Posterior vena cava (tissue), 2 donors: ENCODE measurements around the gene CD44. TPM values are rescaled to one million over a fixed set of nuclear protein-coding genes. Genes with fewer than 3 reads are reported as not detected.
"Not testable (repeated sequence)": the region's sequence is repeated elsewhere in the genome, so short reads cannot be mapped to it uniquely, and the experiment has no call there.

Source experiments
- DNase-seq: peaks from one replicate; pipeline ENCODE4 v3.0.0-alpha.2; 2020; ENCODE audit warnings: low spot score
- intact Hi-C, 2 donors: fragments of 100-400 bp; cut with DNase I; formaldehyde crosslinking; loops; one replicate each; pipeline versions ENCODE4 v1.14.1 to v1.14.2; 2022 to 2023
- long read RNA-seq, 2 donors: library from polyadenylated mRNA; unstranded; transcript quantifications; one replicate each; pipeline ENCODE4 v2.0.0, GENCODE V29; 2020 to 2021
- total RNA-seq, 2 donors: library from RNA; stranded (reverse); fragmentation: NEBNext Ultra II Directional; extraction: Animal tissue kit (Norgen Biotek cat#: 25700); gene quantifications; one replicate each; pipeline ENCODE4 v1.2.1, GENCODE V29; 2021
- donor health status: DM: yes; HTN: yes; CAD: no.
- donor health status: DM: yes; HTN: yes; CAD: no.

Gene CD44
- 100 to 1,000 TPM; 219 to 562 TPM for total RNA-seq
- long read RNA-seq, donor 1, full-length matches to known transcripts, result 31 of 77 reads
- long read RNA-seq, donor 1, partial matches to known transcripts, result 5 of 77 reads
- long read RNA-seq, donor 1, other reads (novel, unspliced or antisense), result 41 of 77 reads
- long read RNA-seq, donor 2, full-length matches to known transcripts, result 525 of 723 reads
- long read RNA-seq, donor 2, partial matches to known transcripts, result 28 of 723 reads
- long read RNA-seq, donor 2, other reads (novel, unspliced or antisense), result 170 of 723 reads

- intact Hi-C loops, result loop anchor here in 1 of 2 donors (10.0 kb wide), 1 partner anchor 256 kb away; no protein-coding TSS in a partner anchor
- DNase-seq, result peak; percentile 94
These were observed at the start of gene CD44 for GRCh38 chr11:35138943-35139721. Gene CD44 (plus strand): TSS chr11:35139171. CDS start chr11:35139304, 133 bp downstream.

GRCh38 chr11:35089666-35090065, 49.3 kb upstream of the CD44 start:
- no peak for DNase-seq
- intact Hi-C loops, result no loop called here

GRCh38 chr11:35090125-35090524, 48.8 kb upstream of the CD44 start:
- DNase-seq, result no peak
- intact Hi-C loops, result no loop called here

- intact Hi-C loops, DNase-seq: not testable (repeated sequence)
These were observed 48.0 kb upstream of the CD44 start for GRCh38 chr11:35090991-35091390.

- intact Hi-C loops, result no loop called here
- DNase-seq, result no peak
These were observed 42.2 kb upstream of the CD44 start for GRCh38 chr11:35096723-35097122.

GRCh38 chr11:35097814-35098455, 41.0 kb upstream of the CD44 start:
- intact Hi-C loops, result no loop called here

GRCh38 chr11:35098855-35099254, 40.1 kb upstream of the CD44 start:
- intact Hi-C loops, result no loop called here
- no peak for DNase-seq

More at GRCh38 chr11:35097814-35098455, 41.0 kb upstream of the CD44 start:
- no peak for DNase-seq

GRCh38 chr11:35099278-35100012, 39.5 kb upstream of the CD44 start:
- no peak for DNase-seq
- intact Hi-C loops, result loop anchor here in 1 of 2 donors (2.0 kb wide), 1 partner anchor 31 kb away; no protein-coding TSS in a partner anchor

GRCh38 chr11:35100013-35100383, 39.0 kb upstream of the CD44 start:
- DNase-seq, result no peak
- intact Hi-C loops, result loop anchor here in 1 of 2 donors (2.0 kb wide), 1 partner anchor 31 kb away; no protein-coding TSS in a partner anchor

- intact Hi-C loops, result loop anchor here in 1 of 2 donors (2.0 kb wide), 1 partner anchor 32 kb away; no protein-coding TSS in a partner anchor
- DNase-seq, result no peak
These were observed 37.7 kb upstream of the CD44 start for GRCh38 chr11:35101223-35101622.

- DNase-seq, result no peak
- intact Hi-C loops, result no loop called here
These were observed 36.7 kb upstream of the CD44 start for GRCh38 chr11:35102267-35102666.

GRCh38 chr11:35103366-35104208, 35.4 kb upstream of the CD44 start:
- DNase-seq, result no peak
- intact Hi-C loops, result no loop called here

- intact Hi-C loops, result no loop called here
- no peak for DNase-seq
These were observed 34.3 kb upstream of the CD44 start for GRCh38 chr11:35104655-35105054.

- intact Hi-C loops, result no loop called here
- DNase-seq, result no peak
These were observed 33.5 kb upstream of the CD44 start for GRCh38 chr11:35105319-35106079.

GRCh38 chr11:35106595-35106994, 32.4 kb upstream of the CD44 start:
- DNase-seq, result no peak
- intact Hi-C loops, result no loop called here

GRCh38 chr11:35107861-35108260, 31.1 kb upstream of the CD44 start:
- intact Hi-C loops, result no loop called here
- DNase-seq, result no peak

GRCh38 chr11:35108336-35108735, 30.6 kb upstream of the CD44 start:
- DNase-seq, intact Hi-C loops: not testable (repeated sequence)

- intact Hi-C loops, result no loop called here
- DNase-seq, result no peak
These were observed 29.9 kb upstream of the CD44 start for GRCh38 chr11:35109041-35109440.
